Progenitor cell of endocrine pancreas (in vitro differentiated cells): ENCODE results near the gene ECM1. TPM values are rescaled to one million over a fixed set of nuclear protein-coding genes. Genes with fewer than 3 reads are reported as not detected.
A peak's percentile ranks its signal among the peaks of the same experiment; 100 is the strongest.

Experiments used
- DNase-seq: peaks from one replicate; pipeline ENCODE4 v3.0.0; 2021; ENCODE audit warnings: low spot score; ENCODE audit not compliant: unreplicated experiment
- H3K27ac Mint-ChIP-seq: 2 replicates; pipeline ENCODE4 v1.8.0; 2021; ENCODE audit warnings: mild to moderate bottlenecking, moderate library complexity, mixed read lengths
- H3K27me3 Mint-ChIP-seq: 2 replicates; pipeline ENCODE4 v1.8.0; 2021; ENCODE audit warnings: mixed read lengths
- H3K36me3 Mint-ChIP-seq: 2 replicates; pipeline ENCODE4 v1.8.0; 2022; ENCODE audit warnings: mixed read lengths; ENCODE audit not compliant: insufficient read depth
- H3K4me1 Mint-ChIP-seq: 2 replicates; pipeline ENCODE4 v1.8.0; 2021; ENCODE audit warnings: low read depth, mixed read lengths
- H3K4me3 Mint-ChIP-seq: 2 replicates; pipeline ENCODE4 v1.8.0; 2021; ENCODE audit warnings: low read depth, mild to moderate bottlenecking, moderate library complexity, mixed read lengths
- H3K9me3 Mint-ChIP-seq: 2 replicates; pipeline ENCODE4 v1.8.0; 2021; ENCODE audit warnings: low read depth, mixed read lengths
- CTCF ChIP-seq: fragments of 200-600 bp; sonication (generic); IDR thresholded peaks from one replicate; pipeline ENCODE4 v1.5.0; 2021; ENCODE audit warnings: antibody characterized with exemption, mild to moderate bottlenecking; ENCODE audit not compliant: unreplicated experiment
- total RNA-seq: library from RNA; stranded (reverse); gene quantifications from 2 replicates; pipeline ENCODE4 v1.2.1, GENCODE V29; 2021

Gene ECM1
- total RNA-seq, 1 donor from 2014 or later = 1.9 TPM

DNA sequence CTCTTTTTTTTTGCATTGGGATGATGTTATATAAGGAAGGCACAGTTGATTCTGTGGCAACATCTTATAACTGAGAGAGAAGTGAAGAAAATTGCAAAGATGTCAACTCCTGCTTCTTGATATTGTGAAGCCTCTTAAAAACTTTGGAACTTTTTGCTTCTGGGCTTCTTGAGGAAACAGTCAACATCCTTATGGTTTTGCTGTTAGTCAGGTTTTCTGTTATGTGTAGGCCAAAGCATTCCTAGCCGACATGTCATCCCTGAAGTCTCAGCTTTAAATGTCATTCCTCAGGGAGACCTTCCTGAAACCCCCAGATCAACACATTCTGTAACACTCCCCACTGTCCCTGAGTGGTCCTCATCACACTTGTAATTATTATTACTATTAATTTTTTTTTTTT, 20.3 kb downstream of the ECM1 start:
- Mint-ChIP-seq H3K4me3 (no peak overlapping the region), H3K4me1 (peaks cover 25% of the 10 kb centered on the region), H3K27me3 (no peaks in the 10 kb centered on the region), H3K27ac (no peak overlapping the region), H3K9me3 (no peaks in the 10 kb centered on the region), H3K36me3 (no peaks in the 10 kb centered on the region)
- no peak for DNase-seq
- no peak for TF ChIP-seq CTCF

GRCh38 chr1:150529017-150529416, 21.1 kb downstream of the ECM1 start:
- DNase-seq = no peak
- peaks cover 28% of the 10 kb centered on the region for H3K4me1 Mint-ChIP-seq
- no peaks in the 10 kb centered on the region for H3K9me3 Mint-ChIP-seq
- no peaks in the 10 kb centered on the region for H3K36me3 Mint-ChIP-seq
- H3K27me3 Mint-ChIP-seq = no peaks in the 10 kb centered on the region
- no peak overlapping the region for H3K4me3 Mint-ChIP-seq
- no peak overlapping the region for H3K27ac Mint-ChIP-seq
- TF ChIP-seq CTCF = no peak

GRCh38 chr1:150530491-150531159, 22.7 kb downstream of the ECM1 start:
- Mint-ChIP-seq H3K27me3 (no peaks in the 10 kb centered on the region), H3K36me3 (no peaks in the 10 kb centered on the region), H3K27ac (peak overlapping the region; percentile 43), H3K4me3 (no peak overlapping the region), H3K4me1 (peaks cover 28% of the 10 kb centered on the region), H3K9me3 (no peaks in the 10 kb centered on the region)
- no peak for TF ChIP-seq CTCF
- no peak for DNase-seq

DNA sequence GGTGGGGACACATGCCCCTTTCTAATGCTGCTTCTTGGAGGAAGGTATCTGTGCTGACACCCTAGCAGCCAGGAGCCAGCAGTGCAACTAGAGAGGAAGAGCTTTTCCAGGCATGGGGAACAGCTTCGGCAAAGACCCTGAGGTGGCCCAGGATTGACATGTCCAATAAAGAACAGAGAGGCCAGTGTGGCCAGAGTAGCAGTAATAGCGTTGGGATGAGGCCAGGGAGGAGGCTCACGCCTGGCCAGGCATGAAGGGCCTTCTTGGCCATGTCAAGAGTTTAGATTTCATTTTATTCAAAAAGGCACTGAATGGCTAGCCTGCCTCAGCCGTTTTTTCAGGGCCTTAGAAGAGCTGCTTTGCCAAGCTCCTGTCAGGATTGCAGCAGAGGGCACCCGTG, 25.0 kb downstream of the ECM1 start:
- DNase-seq = no peak
- Mint-ChIP-seq H3K27me3 (no peaks in the 10 kb centered on the region), H3K4me3 (peak overlapping the region; percentile 52), H3K9me3 (no peaks in the 10 kb centered on the region), H3K36me3 (no peaks in the 10 kb centered on the region), H3K27ac (peak overlapping the region; percentile 93), H3K4me1 (peaks cover 30% of the 10 kb centered on the region)
- peak; percentile 3 for TF ChIP-seq CTCF

DNA sequence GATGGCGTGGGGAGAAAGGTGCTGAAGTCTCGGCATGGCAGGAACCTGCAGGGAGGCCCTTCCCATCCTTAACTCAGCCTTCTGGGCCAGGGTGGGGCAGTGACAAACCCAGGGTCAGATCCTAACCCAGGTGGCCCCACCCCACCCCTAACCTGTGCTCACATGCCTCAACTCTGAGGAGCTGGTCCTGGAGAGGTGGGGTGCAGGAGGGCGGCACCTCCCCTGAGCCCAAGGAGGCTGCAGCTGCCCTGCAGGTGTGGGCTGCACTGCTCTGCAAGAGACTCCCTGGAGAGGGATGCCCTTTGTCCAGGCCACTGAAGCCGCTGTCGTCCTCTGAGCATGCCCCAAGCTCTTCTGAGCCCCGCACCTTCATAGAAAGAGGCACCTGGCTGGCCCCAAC, 26.1 kb downstream of the ECM1 start:
- Mint-ChIP-seq H3K27me3 (no peaks in the 10 kb centered on the region), H3K4me3 (no peak overlapping the region), H3K36me3 (no peaks in the 10 kb centered on the region), H3K27ac (no peak overlapping the region), H3K9me3 (no peaks in the 10 kb centered on the region), H3K4me1 (peaks cover 29% of the 10 kb centered on the region)
- no peak for DNase-seq
- no peak for TF ChIP-seq CTCF
